Skeletal muscle tissue (tissue), 4 donors: ENCODE results near the gene ITPKC. TPM values are rescaled to one million over a fixed set of nuclear protein-coding genes. Genes with fewer than 3 reads are reported as not detected.
A peak's percentile ranks its signal among the peaks of the same experiment; 100 is the strongest.

ENCODE experiments used
- H3K27ac ChIP-seq: one replicate; pipeline ENCODE4 v1.7.0; 2013; ENCODE audit warnings: mild to moderate bottlenecking, low read depth, low read length, inconsistent platforms
- H3K27me3 ChIP-seq, 3 donors: one replicate each; pipeline ENCODE4 v1.7.0; 2013; ENCODE audit warnings: low read length in 3 of 3; ENCODE audit not compliant: control insufficient read depth in 3 of 3, insufficient read depth in 3 of 3
- H3K36me3 ChIP-seq, 3 donors: one replicate each; pipeline ENCODE4 v1.7.0; 2013; ENCODE audit warnings: low read length in 3 of 3; ENCODE audit not compliant: control insufficient read depth in 3 of 3, insufficient read depth in 3 of 3
- H3K4me1 ChIP-seq, 3 donors: one replicate each; pipeline ENCODE4 v1.7.0; 2013; ENCODE audit warnings: low read length in 3 of 3, mild to moderate bottlenecking in 3 of 3; ENCODE audit not compliant: control insufficient read depth in 3 of 3, insufficient read depth in 3 of 3
- H3K4me3 ChIP-seq, 3 donors: one replicate each; pipeline ENCODE4 v1.7.0; 2013; ENCODE audit warnings: low read length in 3 of 3
- H3K9ac ChIP-seq, 3 donors: one replicate each; pipeline ENCODE4 v1.7.0; 2013; ENCODE audit warnings: low read length in 3 of 3, mild to moderate bottlenecking in 3 of 3, moderate library complexity in 2 of 3, low read depth in 1 of 3
- H3K9me3 ChIP-seq, 3 donors: one replicate each; pipeline ENCODE4 v1.7.0; 2013; ENCODE audit warnings: low read length in 3 of 3; ENCODE audit not compliant: control insufficient read depth in 3 of 3
- total RNA-seq: library from RNA; depleted of rRNA; stranded (reverse); fragments of >200 nt; gene quantifications from one replicate; pipeline ENCODE4 v1.2.3, GENCODE V29; 2014
- donor health status: Osteomylitis.

The ITPKC gene
- total RNA-seq = 6.8 TPM

- Histone ChIP-seq H3K9me3 (no peaks in the 10 kb centered on the region), H3K27me3 (no peaks in the 10 kb centered on the region), H3K4me3 (peak within 1 kb of the TSS; percentile 76 to 96 (median 91)), H3K36me3 (peaks cover 0 to 6% (median 5%) of the 10 kb centered on the region in 3 donors), H3K4me1 (peaks cover 44 to 61% (median 57%) of the 10 kb centered on the region in 3 donors), H3K9ac (peak within 1 kb of the TSS; percentile 94 to 99 (median 94)), H3K27ac (peak within 1 kb of the TSS; percentile 96)
Observed at GRCh38 chr19:40716482-40717324, at the start of gene ITPKC, which contains the start of gene COQ8B. ITPKC (plus strand) TSS chr19:40717112; CDS start chr19:40717136, 24 bp downstream. COQ8B (minus strand) TSS chr19:40716886; CDS start chr19:40714632, 2,254 bp downstream.

GRCh38 chr19:40667602-40668001 is 49.3 kb upstream of the ITPKC start:
- Histone ChIP-seq H3K4me1 (peaks cover 7 to 19% (median 12%) of the 10 kb centered on the region in 3 donors), H3K36me3 (peaks cover 27 to 48% (median 37%) of the 10 kb centered on the region in 3 donors), H3K9ac (no peak overlapping the region), H3K9me3 (no peaks in the 10 kb centered on the region), H3K4me3 (no peak overlapping the region), H3K27ac (no peak overlapping the region), H3K27me3 (no peaks in the 10 kb centered on the region)

GRCh38 chr19:40668991-40669614 is 47.8 kb upstream of the ITPKC start:
- Histone ChIP-seq H3K36me3 (peaks cover 34 to 63% (median 50%) of the 10 kb centered on the region in 3 donors), H3K4me1 (peaks cover under 1 to 16% (median 4%) of the 10 kb centered on the region in 3 donors), H3K4me3 (no peak overlapping the region)

GRCh38 chr19:40671404-40671803 is 45.5 kb upstream of the ITPKC start:
- Histone ChIP-seq H3K27ac (peak overlapping the region; percentile 37), H3K4me1 (peaks cover 6 to 21% (median 8%) of the 10 kb centered on the region in 3 donors), H3K27me3 (no peaks in the 10 kb centered on the region), H3K9ac (peak overlapping the region in 1 of 3 donors; percentile 25), H3K9me3 (no peaks in the 10 kb centered on the region), H3K4me3 (no peak overlapping the region), H3K36me3 (peaks cover 40 to 70% (median 59%) of the 10 kb centered on the region in 3 donors)

More at GRCh38 chr19:40668991-40669614, 47.8 kb upstream of the ITPKC start:
- no peak overlapping the region for H3K27ac ChIP-seq
- no peak overlapping the region for H3K9ac ChIP-seq
- H3K9me3 ChIP-seq = no peaks in the 10 kb centered on the region
- no peaks in the 10 kb centered on the region for H3K27me3 ChIP-seq

GRCh38 chr19:40672038-40672437 is 44.9 kb upstream of the ITPKC start:
- peak overlapping the region; percentile 37 for H3K27ac ChIP-seq
- peaks cover 6 to 21% (median 8%) of the 10 kb centered on the region in 3 donors for H3K4me1 ChIP-seq
- no peak overlapping the region for H3K4me3 ChIP-seq
- H3K9ac ChIP-seq = no peak overlapping the region
- H3K36me3 ChIP-seq = peaks cover 41 to 74% (median 63%) of the 10 kb centered on the region in 3 donors
- H3K27me3 ChIP-seq = no peaks in the 10 kb centered on the region
- H3K9me3 ChIP-seq = no peaks in the 10 kb centered on the region

GRCh38 chr19:40672573-40673299 is 44.2 kb upstream of the ITPKC start:
- H3K9me3 ChIP-seq = no peaks in the 10 kb centered on the region
- no peak overlapping the region for H3K27ac ChIP-seq
- H3K36me3 ChIP-seq = peaks cover 43 to 79% (median 69%) of the 10 kb centered on the region in 3 donors
- no peaks in the 10 kb centered on the region for H3K27me3 ChIP-seq
- H3K4me1 ChIP-seq = peaks cover 6 to 21% (median 8%) of the 10 kb centered on the region in 3 donors
- no peak overlapping the region for H3K4me3 ChIP-seq
- no peak overlapping the region for H3K9ac ChIP-seq

GRCh38 chr19:40673397-40673796 is 43.5 kb upstream of the ITPKC start:
- H3K4me1 ChIP-seq = peaks cover 6 to 21% (median 8%) of the 10 kb centered on the region in 3 donors
- no peak overlapping the region for H3K27ac ChIP-seq
- H3K36me3 ChIP-seq = peaks cover 43 to 80% (median 67%) of the 10 kb centered on the region in 3 donors
- H3K9ac ChIP-seq = no peak overlapping the region
- H3K9me3 ChIP-seq = no peaks in the 10 kb centered on the region
- no peak overlapping the region for H3K4me3 ChIP-seq
- no peaks in the 10 kb centered on the region for H3K27me3 ChIP-seq

GRCh38 chr19:40674291-40674690 is 42.6 kb upstream of the ITPKC start:
- peaks cover 6 to 21% (median 8%) of the 10 kb centered on the region in 3 donors for H3K4me1 ChIP-seq
- no peak overlapping the region for H3K27ac ChIP-seq
- H3K4me3 ChIP-seq = no peak overlapping the region
- peaks cover 48 to 78% (median 62%) of the 10 kb centered on the region in 3 donors for H3K36me3 ChIP-seq
- peak overlapping the region in 1 of 3 donors; percentile 45 for H3K9ac ChIP-seq
- H3K27me3 ChIP-seq = no peaks in the 10 kb centered on the region
- no peaks in the 10 kb centered on the region for H3K9me3 ChIP-seq

GRCh38 chr19:40677156-40677555 is 39.8 kb upstream of the ITPKC start:
- Histone ChIP-seq H3K36me3 (peaks cover 37 to 60% (median 53%) of the 10 kb centered on the region in 3 donors), H3K4me3 (no peak overlapping the region), H3K27me3 (no peaks in the 10 kb centered on the region), H3K4me1 (peaks cover 6 to 10% (median 8%) of the 10 kb centered on the region in 3 donors), H3K27ac (no peak overlapping the region), H3K9me3 (no peaks in the 10 kb centered on the region), H3K9ac (no peak overlapping the region)
